ENCODE measurements around the gene PRND.
"Not testable (repeated sequence)": the region's sequence is repeated elsewhere in the genome, so short reads cannot be mapped to it uniquely, and the experiment has no call there.

DNA sequence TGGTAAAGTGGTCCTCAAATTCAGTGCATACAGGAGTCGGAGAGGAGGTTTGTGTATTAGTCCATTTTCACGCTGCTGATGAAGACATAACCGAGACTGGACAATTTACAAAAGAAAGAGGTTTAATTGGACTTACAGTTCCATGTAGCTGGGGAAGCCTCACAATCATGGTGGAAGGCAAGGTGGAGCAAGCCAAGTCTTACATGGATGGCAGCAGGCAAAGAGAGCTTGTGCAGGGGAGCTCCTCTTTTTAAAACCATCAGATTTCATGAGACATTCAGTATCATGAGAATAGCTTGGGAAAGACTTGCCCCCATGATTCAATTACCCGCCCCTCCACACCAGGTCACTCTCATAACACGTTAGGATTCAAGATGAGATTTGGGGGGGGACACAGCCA lies 51.3 kb downstream of the PRND start:
- TF ChIP-seq, protein P1, sequence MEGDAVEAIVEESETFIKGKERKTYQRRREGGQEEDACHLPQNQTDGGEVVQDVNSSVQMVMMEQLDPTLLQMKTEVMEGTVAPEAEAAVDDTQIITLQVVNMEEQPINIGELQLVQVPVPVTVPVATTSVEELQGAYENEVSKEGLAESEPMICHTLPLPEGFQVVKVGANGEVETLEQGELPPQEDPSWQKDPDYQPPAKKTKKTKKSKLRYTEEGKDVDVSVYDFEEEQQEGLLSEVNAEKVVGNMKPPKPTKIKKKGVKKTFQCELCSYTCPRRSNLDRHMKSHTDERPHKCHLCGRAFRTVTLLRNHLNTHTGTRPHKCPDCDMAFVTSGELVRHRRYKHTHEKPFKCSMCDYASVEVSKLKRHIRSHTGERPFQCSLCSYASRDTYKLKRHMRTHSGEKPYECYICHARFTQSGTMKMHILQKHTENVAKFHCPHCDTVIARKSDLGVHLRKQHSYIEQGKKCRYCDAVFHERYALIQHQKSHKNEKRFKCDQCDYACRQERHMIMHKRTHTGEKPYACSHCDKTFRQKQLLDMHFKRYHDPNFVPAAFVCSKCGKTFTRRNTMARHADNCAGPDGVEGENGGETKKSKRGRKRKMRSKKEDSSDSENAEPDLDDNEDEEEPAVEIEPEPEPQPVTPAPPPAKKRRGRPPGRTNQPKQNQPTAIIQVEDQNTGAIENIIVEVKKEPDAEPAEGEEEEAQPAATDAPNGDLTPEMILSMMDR (conservative IDR thresholded peaks at IDR 0.05; ENCODE audit: low read depth, low read length) = not testable (repeated sequence)
- not testable (repeated sequence) for TF ChIP-seq RCOR1 (IDR thresholded peaks at IDR 0.05; ENCODE audit: insufficient replicate concordance, low read length); RAD21 (IDR thresholded peaks at IDR 0.05; ENCODE audit: low read length); CEBPB (IDR thresholded peaks at IDR 0.05; ENCODE audit: low read depth, low read length); MXI1 (IDR thresholded peaks at IDR 0.05; ENCODE audit: borderline replicate concordance, low read depth, low read length); POLR2A (IDR thresholded peaks at IDR 0.05; ENCODE audit: low read depth, low read length); MAZ (IDR thresholded peaks at IDR 0.05; ENCODE audit: borderline replicate concordance, low read depth, low read length); RFX5 (IDR thresholded peaks at IDR 0.05; ENCODE audit: low read depth, low read length); NFE2L2 (IDR thresholded peaks at IDR 0.05; ENCODE audit: low read depth, low read length); SMC3 (IDR thresholded peaks at IDR 0.05; ENCODE audit: low read depth, low read length); FOS (IDR thresholded peaks at IDR 0.05; ENCODE audit: low read depth, low read length); MAFK (IDR thresholded peaks at IDR 0.05; ENCODE audit: low read depth, low read length)
- TF ChIP-seq, protein P2, sequence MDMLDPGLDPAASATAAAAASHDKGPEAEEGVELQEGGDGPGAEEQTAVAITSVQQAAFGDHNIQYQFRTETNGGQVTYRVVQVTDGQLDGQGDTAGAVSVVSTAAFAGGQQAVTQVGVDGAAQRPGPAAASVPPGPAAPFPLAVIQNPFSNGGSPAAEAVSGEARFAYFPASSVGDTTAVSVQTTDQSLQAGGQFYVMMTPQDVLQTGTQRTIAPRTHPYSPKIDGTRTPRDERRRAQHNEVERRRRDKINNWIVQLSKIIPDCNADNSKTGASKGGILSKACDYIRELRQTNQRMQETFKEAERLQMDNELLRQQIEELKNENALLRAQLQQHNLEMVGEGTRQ (IDR thresholded peaks at IDR 0.05; ENCODE audit: low read depth, low read length) = not testable (repeated sequence)
- TF ChIP-seq, protein P3, sequence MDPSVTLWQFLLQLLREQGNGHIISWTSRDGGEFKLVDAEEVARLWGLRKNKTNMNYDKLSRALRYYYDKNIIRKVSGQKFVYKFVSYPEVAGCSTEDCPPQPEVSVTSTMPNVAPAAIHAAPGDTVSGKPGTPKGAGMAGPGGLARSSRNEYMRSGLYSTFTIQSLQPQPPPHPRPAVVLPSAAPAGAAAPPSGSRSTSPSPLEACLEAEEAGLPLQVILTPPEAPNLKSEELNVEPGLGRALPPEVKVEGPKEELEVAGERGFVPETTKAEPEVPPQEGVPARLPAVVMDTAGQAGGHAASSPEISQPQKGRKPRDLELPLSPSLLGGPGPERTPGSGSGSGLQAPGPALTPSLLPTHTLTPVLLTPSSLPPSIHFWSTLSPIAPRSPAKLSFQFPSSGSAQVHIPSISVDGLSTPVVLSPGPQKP (IDR thresholded peaks at IDR 0.05; ENCODE audit: borderline replicate concordance, low read depth, low read length) = not testable (repeated sequence)

Measured in IMR-90 (cell line).